Measurements from ENCODE around the gene FGD6. TPM values are rescaled to one million over a fixed set of nuclear protein-coding genes. Genes with fewer than 3 reads are reported as not detected.

Gene FGD6
- total RNA-seq, 3 donors from 2014 or later, result 5.6 to 28.0 (median 13.1) TPM

DNA sequence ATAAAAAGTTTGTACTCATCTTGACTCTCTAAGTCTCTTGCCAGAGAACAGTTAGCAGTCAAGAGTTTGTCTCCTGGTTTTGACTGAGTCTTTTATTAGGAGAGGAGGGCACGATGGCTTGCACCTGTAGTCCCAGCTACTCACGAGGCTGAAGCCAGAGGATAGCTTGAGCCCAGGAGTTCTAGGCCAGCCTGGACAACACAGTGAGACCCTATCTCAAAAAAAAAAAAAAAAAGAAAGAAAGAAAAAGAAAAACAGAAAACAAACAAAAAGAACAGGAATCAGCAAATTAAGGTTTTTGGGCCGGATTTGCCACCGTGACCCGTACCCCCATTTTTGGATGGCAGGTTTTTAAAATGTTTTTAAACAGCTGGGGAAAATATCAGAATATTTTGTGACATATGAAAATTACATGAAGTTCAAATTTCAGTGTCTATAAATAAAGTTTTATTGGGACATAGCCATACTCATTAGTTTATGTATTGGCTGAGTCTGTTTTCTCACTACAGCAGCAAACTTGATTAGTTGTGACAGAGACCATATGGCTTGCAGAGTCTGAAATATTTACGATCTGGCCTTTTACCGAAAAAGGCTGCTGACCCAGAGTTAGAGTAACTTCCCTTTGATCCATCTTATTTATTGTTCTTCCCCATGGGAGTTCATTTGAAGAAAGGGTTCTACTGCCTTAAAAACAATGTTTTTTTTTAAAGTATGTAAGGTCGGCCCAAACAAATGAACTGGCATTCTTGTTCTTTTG lies 31.5 kb upstream of the FGD6 start:
- Histone ChIP-seq H3K9me3 (no peaks in the 10 kb centered on the region), H3K4me3 (no peak overlapping the region), H3K27ac (no peak overlapping the region), H3K27me3 (no peaks in the 10 kb centered on the region), H3K36me3 (peaks cover 4% of the 10 kb centered on the region), H3K4me1 (no peaks in the 10 kb centered on the region)
- TF ChIP-seq, protein P1, sequence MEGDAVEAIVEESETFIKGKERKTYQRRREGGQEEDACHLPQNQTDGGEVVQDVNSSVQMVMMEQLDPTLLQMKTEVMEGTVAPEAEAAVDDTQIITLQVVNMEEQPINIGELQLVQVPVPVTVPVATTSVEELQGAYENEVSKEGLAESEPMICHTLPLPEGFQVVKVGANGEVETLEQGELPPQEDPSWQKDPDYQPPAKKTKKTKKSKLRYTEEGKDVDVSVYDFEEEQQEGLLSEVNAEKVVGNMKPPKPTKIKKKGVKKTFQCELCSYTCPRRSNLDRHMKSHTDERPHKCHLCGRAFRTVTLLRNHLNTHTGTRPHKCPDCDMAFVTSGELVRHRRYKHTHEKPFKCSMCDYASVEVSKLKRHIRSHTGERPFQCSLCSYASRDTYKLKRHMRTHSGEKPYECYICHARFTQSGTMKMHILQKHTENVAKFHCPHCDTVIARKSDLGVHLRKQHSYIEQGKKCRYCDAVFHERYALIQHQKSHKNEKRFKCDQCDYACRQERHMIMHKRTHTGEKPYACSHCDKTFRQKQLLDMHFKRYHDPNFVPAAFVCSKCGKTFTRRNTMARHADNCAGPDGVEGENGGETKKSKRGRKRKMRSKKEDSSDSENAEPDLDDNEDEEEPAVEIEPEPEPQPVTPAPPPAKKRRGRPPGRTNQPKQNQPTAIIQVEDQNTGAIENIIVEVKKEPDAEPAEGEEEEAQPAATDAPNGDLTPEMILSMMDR (IDR thresholded peaks at IDR 0.05), result no peak
- TF ChIP-seq POLR2A (IDR thresholded peaks at IDR 0.05) (no peak), POLR2AphosphoS5 (IDR thresholded peaks at IDR 0.05) (no peak)
- no peak for DNase-seq (ENCODE audit: low spot score in 2 of 2)
- intact Hi-C loops (cut with DNase I; ENCODE audit: low total_unique reads), result no loop called here

DNA sequence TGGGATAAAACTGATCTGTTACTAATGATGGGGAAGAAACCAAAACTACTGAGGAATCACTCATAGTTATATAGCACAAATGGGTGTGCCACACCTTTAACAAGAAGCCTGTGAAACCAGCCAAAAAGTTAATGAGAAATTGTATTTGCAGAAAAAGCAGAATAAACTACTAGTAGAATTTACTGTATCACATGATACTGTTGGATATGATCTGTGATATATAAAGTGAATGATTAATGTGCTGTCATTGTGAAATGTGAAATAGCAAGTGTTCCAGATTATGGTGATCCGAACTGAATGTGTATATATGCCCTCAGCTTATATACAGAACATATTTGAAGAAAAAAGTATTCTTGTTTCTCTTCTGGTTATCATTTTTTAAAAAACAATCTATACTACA lies 30.8 kb upstream of the FGD6 start:
- intact Hi-C loops (cut with DNase I; ENCODE audit: low total_unique reads), result no loop called here

DNA sequence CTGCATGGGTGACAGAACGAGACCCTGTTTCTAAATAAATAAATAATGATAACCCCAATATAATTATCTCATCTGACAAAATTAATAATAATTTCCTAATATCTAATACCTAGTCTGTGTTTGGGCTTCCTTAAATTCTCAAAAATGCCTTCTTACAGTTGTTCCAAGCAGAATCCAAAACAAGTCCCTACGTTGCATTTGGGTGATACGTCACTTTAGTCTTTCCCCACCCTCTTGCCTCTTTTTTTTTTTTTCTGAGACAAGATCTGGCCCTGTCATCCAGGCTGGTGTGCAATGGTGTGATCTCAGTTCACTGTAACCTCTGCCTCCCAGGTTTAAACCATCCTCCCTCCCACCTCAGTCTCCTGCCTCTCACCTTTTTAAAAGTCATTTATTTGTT lies 27.1 kb upstream of the FGD6 start:
- H3K9me3 ChIP-seq, result no peaks in the 10 kb centered on the region
- TF ChIP-seq, protein P1 (IDR thresholded peaks at IDR 0.05), result no peak
- TF ChIP-seq POLR2AphosphoS5 (IDR thresholded peaks at IDR 0.05) (no peak), POLR2A (IDR thresholded peaks at IDR 0.05) (no peak)
- intact Hi-C loops (cut with DNase I; ENCODE audit: low total_unique reads), result no loop called here
- no peaks in the 10 kb centered on the region for H3K27me3 ChIP-seq
- no peak overlapping the region for H3K4me3 ChIP-seq
- H3K4me1 ChIP-seq, result no peaks in the 10 kb centered on the region
- no peaks in the 10 kb centered on the region for H3K36me3 ChIP-seq
- no peak for DNase-seq (ENCODE audit: low spot score in 2 of 2)
- H3K27ac ChIP-seq, result no peak overlapping the region

More for the DNA sequence above, 30.8 kb upstream of the FGD6 start:
- Histone ChIP-seq H3K4me3 (no peak overlapping the region), H3K27me3 (no peaks in the 10 kb centered on the region), H3K9me3 (no peaks in the 10 kb centered on the region), H3K27ac (no peak overlapping the region), H3K36me3 (peaks cover 4% of the 10 kb centered on the region), H3K4me1 (no peaks in the 10 kb centered on the region)
- TF ChIP-seq POLR2AphosphoS5 (IDR thresholded peaks at IDR 0.05) (no peak), POLR2A (IDR thresholded peaks at IDR 0.05) (no peak)
- TF ChIP-seq, protein P1 (IDR thresholded peaks at IDR 0.05), result no peak
- DNase-seq (ENCODE audit: low spot score in 2 of 2), result no peak

DNA sequence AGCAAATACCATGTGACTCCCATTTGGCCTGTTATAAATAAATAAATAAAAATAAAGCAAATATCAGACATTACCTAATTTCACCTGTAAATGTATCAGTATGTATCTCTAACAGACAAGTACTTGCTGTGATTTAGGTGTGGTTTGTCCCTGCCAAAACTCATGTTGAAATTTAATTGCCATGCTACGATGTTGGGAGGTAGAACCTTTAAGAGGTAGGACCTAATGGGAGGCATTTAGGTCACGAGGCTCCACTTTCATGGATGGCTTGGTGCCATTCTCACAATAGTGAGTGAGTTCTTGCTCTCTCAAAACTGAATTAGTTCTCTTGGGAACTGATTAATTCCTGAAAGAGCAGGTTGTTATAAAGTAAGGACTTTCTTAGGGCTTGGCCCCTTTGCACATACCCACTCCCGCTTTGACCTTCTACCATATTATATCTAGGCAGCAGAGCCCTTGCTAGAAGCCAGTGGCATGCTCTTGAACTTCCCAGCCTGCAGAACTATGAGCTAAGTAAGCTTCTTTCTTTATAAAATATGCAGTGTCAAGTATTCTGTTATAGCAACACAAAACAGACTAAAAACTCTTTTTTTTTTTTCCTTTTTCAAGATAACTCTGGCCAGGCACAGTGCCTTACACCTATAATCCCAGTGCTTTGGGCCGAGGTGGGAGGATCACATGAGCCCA lies 26.4 kb upstream of the FGD6 start:
- Histone ChIP-seq H3K4me1 (no peaks in the 10 kb centered on the region), H3K36me3 (no peaks in the 10 kb centered on the region), H3K27ac (no peak overlapping the region), H3K4me3 (no peak overlapping the region), H3K9me3 (no peaks in the 10 kb centered on the region), H3K27me3 (no peaks in the 10 kb centered on the region)
- no peak for DNase-seq (ENCODE audit: low spot score in 2 of 2)
- intact Hi-C loops (cut with DNase I; ENCODE audit: low total_unique reads), result no loop called here
- TF ChIP-seq, protein P1 (IDR thresholded peaks at IDR 0.05), result no peak
- TF ChIP-seq POLR2A (IDR thresholded peaks at IDR 0.05) (no peak), POLR2AphosphoS5 (IDR thresholded peaks at IDR 0.05) (no peak)

Measured in breast epithelium (tissue), 4 donors.